ENCODE measurements around the gene STAT5B. TPM values are rescaled to one million over a fixed set of nuclear protein-coding genes. Genes with fewer than 3 reads are reported as not detected.

The STAT5B gene
- total and polyA plus RNA-seq, 9 of the 15 experiments (the other 6 are each of a cell fraction or from before 2014, with no cell fraction given): 20.8 to 176 (median 92.4) TPM

- TF ChIP-seq RREB1 (CRISPR knock-in tag; IDR thresholded peaks at IDR 0.05) (no peak), CEBPB (tag; IDR thresholded peaks at IDR 0.05) (no peak), SPI1 (IDR thresholded peaks at IDR 0.05; ENCODE audit: borderline replicate concordance, low read depth, low read length) (no peak), ZBTB33 (CRISPR knock-in tag; IDR thresholded peaks at IDR 0.05) (no peak), MAZ (CRISPR knock-in tag; conservative IDR thresholded peaks at IDR 0.05 in 1 of 2, IDR thresholded peaks at IDR 0.05 in 1 of 2) (no peak; a peak in 1 of 4 replicates), KLF10 (CRISPR knock-in tag; IDR thresholded peaks at IDR 0.05) (no peak; the same call in 1 of the 2 replicates), IFI16 (CRISPR knock-in tag; IDR thresholded peaks at IDR 0.05) (no peak), TCF7L2 (IDR thresholded peaks at IDR 0.05; ENCODE audit: low read depth, low read length) (no peak), YBX1 (IDR thresholded peaks at IDR 0.05) (no peak), CTCF (IDR thresholded peaks at IDR 0.05 in 2 of 3, conservative IDR thresholded peaks at IDR 0.05 in 1 of 3; ENCODE audit: insufficient read depth in 2 of 3, low read depth in 1 of 3, low read length in 3 of 3) (0 out of 6 replicates have a peak, but pooled peaks of 1 of the 3 experiments have one; percentile 12), ZBTB2 (IDR thresholded peaks at IDR 0.05) (no peak), TBL1XR1 (IDR thresholded peaks at IDR 0.05; ENCODE audit: low read length in 2 of 2) (no peak), ZNF76 (CRISPR knock-in tag; IDR thresholded peaks at IDR 0.05; ENCODE audit: borderline replicate concordance) (peak; percentile 16; the same call in 1 of the 2 replicates), FOXP1 (CRISPR knock-in tag; IDR thresholded peaks at IDR 0.05) (no peak), KLF13 (tag; IDR thresholded peaks at IDR 0.05; ENCODE audit: borderline replicate concordance, low read depth) (no peak), SIN3A (IDR thresholded peaks at IDR 0.05; ENCODE audit: borderline replicate concordance in 2 of 2, control insufficient read depth in 1 of 2, low read depth in 2 of 2, low read length in 2 of 2) (no peak)
Observed at GRCh38 chr17:42317266-42317845, 41.2 kb upstream of the STAT5B start (continued).

Measured in K562 (cell line).